ENCODE measurements around the gene VGLL3. TPM values are rescaled to one million over a fixed set of nuclear protein-coding genes. Genes with fewer than 3 reads are reported as not detected.
A peak's percentile ranks its signal among the peaks of the same experiment; 100 is the strongest.
"Not testable (repeated sequence)": the region's sequence is repeated elsewhere in the genome, so short reads cannot be mapped to it uniquely, and the experiment has no call there.

Gene VGLL3, protein sequence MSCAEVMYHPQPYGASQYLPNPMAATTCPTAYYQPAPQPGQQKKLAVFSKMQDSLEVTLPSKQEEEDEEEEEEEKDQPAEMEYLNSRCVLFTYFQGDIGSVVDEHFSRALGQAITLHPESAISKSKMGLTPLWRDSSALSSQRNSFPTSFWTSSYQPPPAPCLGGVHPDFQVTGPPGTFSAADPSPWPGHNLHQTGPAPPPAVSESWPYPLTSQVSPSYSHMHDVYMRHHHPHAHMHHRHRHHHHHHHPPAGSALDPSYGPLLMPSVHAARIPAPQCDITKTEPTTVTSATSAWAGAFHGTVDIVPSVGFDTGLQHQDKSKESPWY
- not detected for total RNA-seq

DNA sequence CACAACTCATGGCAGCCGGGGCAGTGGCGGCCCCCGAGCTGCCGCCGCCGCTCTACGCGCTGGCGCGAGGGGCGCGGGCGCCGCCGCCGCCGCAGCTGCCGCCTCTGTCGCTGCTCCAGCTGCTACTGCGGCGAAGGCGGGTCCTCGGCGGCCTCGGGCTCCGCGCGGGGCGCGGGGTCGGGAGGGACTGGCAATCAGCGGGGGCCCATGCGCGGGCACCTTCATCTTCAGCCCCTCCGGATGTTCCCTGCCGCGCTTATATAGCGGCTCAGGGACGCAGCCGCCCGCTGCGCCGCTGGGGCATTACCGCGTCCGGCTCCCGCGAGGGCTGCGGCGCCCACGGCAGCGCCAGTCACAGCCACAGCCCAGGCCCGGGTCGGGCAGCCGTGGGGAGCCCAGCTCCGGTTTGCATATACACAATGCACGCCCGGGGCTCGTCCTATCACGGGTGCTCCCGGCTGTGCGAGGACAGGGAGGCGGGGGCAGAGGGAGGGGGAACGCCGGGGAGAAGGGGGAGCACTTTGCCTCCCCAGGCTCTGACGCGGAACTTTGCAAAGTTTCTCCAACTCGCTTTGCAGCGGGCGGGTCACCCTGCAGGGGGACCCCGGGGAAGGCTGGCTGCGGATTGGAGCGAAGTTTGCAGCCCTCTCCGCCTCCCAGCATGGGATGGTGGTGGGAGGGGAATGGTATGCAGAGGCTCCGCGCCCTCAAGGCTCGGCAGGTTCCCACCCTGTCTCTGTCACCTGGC lies at the start of gene VGLL3:
Gene VGLL3, minus strand, starts transcription at position 416 of the 748 bp plus-strand sequence. Its CDS starts 406 bp downstream, at position 10.
- peak within 1 kb of the TSS in 1 of 2 donors; percentile 47 for H3K4me3 Mint-ChIP-seq
- DNase-seq (peak; percentile 8 to 13), ATAC-seq (replicated peaks in 1 of 2) (peak; percentile 75 to 86)
- H3K27ac Mint-ChIP-seq, result no peak within 1 kb of the TSS
- peaks cover 43% of the 10 kb centered on the region for H3K27me3 Mint-ChIP-seq (ENCODE audit: low read depth)
- no peaks in the 10 kb centered on the region for H3K36me3 Mint-ChIP-seq (ENCODE audit: insufficient read depth in 2 of 2)
- peaks cover 0 to 3% of the 10 kb centered on the region in 2 donors for H3K9me3 Mint-ChIP-seq
- no peaks in the 10 kb centered on the region for H3K4me1 Mint-ChIP-seq (ENCODE audit: low read depth)

DNA sequence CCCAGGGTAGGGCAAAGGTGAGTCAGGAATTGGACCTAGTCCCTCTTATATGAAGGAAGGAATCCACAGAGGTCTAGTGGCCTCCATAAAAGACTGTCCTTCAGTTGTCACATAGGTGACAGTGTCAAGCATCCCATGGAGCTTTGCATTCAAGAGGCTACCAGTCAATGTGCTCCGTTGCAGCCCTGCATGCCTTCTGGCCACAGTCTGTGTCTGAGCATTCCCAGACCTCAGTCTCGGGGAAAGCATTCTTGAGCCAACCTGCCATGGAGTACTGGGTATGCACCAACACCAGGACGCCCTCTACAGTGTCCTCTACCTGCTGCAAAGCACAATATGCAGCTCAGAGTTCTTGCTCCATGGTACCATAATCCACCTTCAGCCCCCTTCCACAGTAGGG lies 46.7 kb upstream of the VGLL3 start:
- ATAC-seq (replicated peaks in 1 of 2) (no peak), DNase-seq (no peak)
- peaks cover 2 to 5% of the 10 kb centered on the region in 2 donors for H3K9me3 Mint-ChIP-seq
- H3K4me1 Mint-ChIP-seq (ENCODE audit: low read depth), result no peaks in the 10 kb centered on the region
- H3K27me3 Mint-ChIP-seq (ENCODE audit: low read depth), result no peaks in the 10 kb centered on the region
- H3K27ac Mint-ChIP-seq, result no peak overlapping the region
- H3K4me3 Mint-ChIP-seq, result no peak overlapping the region
- H3K36me3 Mint-ChIP-seq (ENCODE audit: insufficient read depth in 2 of 2), result no peaks in the 10 kb centered on the region

DNA sequence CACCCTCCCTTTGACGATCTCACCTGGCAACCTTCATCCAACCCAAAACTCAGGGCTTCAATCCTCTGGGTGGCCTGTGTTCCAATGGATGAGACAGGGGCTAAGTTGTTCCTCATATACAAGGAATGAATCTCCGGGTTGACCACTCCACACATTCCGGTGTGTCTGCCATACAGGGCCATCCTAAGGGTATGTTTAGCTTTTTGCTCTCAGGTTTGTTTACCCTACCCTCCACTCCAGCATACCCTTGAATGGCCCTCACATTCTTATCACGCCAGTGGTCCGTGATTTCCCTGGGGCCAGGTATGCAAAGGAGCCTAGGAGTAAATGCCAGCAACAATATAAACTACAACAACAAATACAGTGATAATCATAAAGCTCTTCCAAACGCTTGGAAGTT lies 45.7 kb upstream of the VGLL3 start:
- Mint-ChIP-seq H3K4me1 (ENCODE audit: low read depth) (no peaks in the 10 kb centered on the region), H3K9me3 (peaks cover 2 to 5% of the 10 kb centered on the region in 2 donors), H3K27me3 (ENCODE audit: low read depth) (no peaks in the 10 kb centered on the region), H3K27ac (no peak overlapping the region), H3K4me3 (no peak overlapping the region), H3K36me3 (ENCODE audit: insufficient read depth in 2 of 2) (no peaks in the 10 kb centered on the region)
- no peak for ATAC-seq (replicated peaks in 1 of 2)
- DNase-seq, result no peak

DNA sequence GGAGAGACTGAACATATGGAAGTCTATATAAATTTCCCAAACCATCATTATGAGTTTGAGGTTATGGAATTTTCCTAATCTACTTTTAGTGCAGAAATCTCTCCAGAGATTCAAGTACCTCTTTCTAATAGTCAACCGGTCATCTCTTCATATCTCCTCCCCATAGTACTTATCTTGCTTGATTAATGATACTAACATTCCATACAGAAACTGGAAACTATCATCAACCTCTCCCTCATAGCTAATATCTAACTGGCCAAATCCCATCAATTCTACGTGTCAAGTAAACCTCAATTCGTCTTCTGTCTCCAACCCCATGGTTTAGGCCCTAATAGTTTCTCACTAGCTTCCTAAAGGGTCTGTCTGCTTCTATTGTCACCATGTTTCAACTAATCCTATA lies 44.4 kb upstream of the VGLL3 start:
- Mint-ChIP-seq H3K9me3 (peaks cover 2 to 4% of the 10 kb centered on the region in 2 donors), H3K27ac (no peak overlapping the region), H3K27me3 (ENCODE audit: low read depth) (no peaks in the 10 kb centered on the region), H3K36me3 (ENCODE audit: insufficient read depth in 2 of 2) (no peaks in the 10 kb centered on the region), H3K4me3 (no peak overlapping the region), H3K4me1 (ENCODE audit: low read depth) (no peaks in the 10 kb centered on the region)
- ATAC-seq (replicated peaks in 1 of 2) (no peak), DNase-seq (no peak)

DNA sequence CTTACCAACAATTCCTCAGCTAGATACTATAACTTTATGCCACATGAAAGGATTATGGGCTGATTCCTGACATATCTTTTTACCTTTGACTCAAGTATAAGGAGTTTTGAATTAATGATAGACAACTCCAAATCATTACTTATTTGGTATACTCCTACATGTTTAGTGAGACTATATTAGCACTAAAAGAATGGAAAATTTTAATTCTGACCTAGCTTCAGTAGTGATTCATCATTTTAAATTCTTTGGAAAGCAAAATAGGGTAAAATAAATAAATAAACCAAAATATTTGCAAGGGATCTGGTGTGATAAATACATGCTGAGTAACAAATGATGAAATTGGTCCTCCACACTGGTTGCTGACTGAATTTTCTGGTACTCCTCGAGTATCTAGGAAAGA lies 42.3 kb upstream of the VGLL3 start:
- Mint-ChIP-seq H3K27ac (no peak overlapping the region), H3K4me1 (ENCODE audit: low read depth) (no peaks in the 10 kb centered on the region)

DNA sequence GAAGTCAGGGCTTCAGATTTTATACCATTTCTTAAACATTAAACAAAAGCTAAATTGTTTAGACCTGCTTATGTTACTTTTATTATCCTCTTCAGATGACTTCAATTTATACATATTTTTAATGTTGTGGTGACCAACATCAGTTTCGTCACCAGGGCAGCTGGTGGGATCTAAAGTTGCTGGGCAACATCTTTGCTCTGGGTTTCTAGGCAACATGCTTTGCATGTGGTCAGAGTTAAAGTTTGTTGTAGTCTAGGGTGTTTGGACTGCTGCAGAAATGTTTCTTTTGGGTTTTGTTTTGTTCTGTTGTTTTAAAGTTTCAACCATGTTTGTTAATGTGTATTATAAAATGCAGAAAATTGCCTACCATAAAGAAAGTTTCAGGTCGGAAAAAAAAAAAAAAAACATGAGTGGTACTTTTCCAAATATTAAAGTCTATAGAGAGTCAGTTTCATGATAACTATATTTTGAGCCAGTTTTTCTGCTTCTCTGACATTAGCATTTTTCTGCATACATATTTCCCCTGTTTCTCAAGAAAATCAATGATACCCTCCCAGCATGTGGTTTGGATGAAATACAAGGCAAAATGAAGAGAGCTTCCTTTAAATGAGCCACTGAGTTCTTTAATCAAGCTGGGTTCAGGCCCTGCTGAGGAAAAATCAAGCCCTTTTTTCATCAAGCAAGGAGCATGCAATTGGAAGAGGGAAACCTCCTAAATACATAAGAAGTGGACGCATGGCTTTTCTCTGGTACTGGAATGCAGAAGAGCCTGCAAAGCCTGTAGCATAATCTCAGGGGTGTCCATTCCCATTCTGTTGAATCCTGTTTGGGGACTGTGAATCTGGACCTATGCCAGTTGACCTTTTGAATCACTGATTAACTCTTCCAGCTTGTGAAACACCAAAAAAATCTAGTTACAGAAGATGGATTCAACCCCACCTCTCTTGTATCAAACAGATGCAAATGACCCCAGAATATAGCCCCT lies 35.0 kb upstream of the VGLL3 start:
- H3K27ac Mint-ChIP-seq, result no peak overlapping the region
- H3K36me3 Mint-ChIP-seq (ENCODE audit: insufficient read depth in 2 of 2), result no peaks in the 10 kb centered on the region
- no peaks in the 10 kb centered on the region for H3K4me1 Mint-ChIP-seq (ENCODE audit: low read depth)
- H3K4me3 Mint-ChIP-seq, result no peak overlapping the region
- DNase-seq, result no peak
- peaks cover 6 to 7% of the 10 kb centered on the region in 2 donors for H3K9me3 Mint-ChIP-seq
- ATAC-seq (replicated peaks in 1 of 2), result no peak
- H3K27me3 Mint-ChIP-seq (ENCODE audit: low read depth), result no peaks in the 10 kb centered on the region

More for the DNA sequence above, 42.3 kb upstream of the VGLL3 start:
- Mint-ChIP-seq H3K27me3 (ENCODE audit: low read depth) (no peaks in the 10 kb centered on the region), H3K9me3 (peaks cover 2 to 4% of the 10 kb centered on the region in 2 donors), H3K36me3 (ENCODE audit: insufficient read depth in 2 of 2) (no peaks in the 10 kb centered on the region), H3K4me3 (no peak overlapping the region)
- ATAC-seq (replicated peaks in 1 of 2), result no peak
- DNase-seq, result no peak

DNA sequence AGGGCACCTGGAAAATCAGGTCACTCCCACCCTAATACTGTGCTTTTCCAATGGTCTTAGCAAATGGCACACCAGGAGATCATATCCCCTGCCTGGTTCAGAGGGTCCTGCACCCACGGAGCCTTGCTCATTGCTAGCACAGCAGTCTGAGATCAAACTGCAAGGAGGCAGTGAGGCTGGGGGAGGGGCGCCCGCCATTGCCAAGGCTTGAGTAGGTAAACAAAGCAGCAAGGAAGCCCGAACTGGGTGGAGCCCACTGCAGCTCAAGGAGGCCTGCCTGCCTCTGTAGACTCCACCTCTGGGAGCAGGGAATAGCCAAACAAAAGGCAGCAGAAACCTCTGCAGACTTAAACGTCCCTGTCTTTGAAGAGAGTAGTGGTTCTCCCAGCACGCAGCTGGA lies 26.4 kb upstream of the VGLL3 start:
- H3K4me1 Mint-ChIP-seq (ENCODE audit: low read depth); H3K27ac Mint-ChIP-seq; ATAC-seq (replicated peaks in 1 of 2); DNase-seq; H3K4me3 Mint-ChIP-seq; H3K36me3 Mint-ChIP-seq (ENCODE audit: insufficient read depth in 2 of 2); H3K9me3 Mint-ChIP-seq; H3K27me3 Mint-ChIP-seq (ENCODE audit: low read depth): not testable (repeated sequence)

DNA sequence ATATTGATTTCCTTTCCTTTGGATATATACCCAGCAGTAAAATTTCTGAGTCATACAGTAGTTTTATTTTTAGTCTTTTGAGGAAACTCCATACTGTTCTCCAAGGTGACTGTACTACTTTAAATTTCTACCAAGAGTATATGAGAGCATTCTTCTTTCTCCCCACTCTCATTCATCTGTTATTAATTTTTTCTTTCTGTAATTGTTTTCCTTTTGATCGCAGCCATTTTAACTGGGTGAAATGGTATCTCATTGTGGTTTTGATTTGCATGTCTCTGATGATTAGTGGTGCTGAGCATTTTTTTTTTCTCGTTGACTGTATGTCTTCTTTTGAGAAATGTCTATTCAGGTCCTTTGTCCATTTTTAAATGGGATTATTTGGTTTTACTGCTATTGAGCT lies 18.3 kb upstream of the VGLL3 start:
- H3K9me3 Mint-ChIP-seq, result peaks cover 4 to 7% of the 10 kb centered on the region in 2 donors
- no peak overlapping the region for H3K27ac Mint-ChIP-seq
- no peak overlapping the region for H3K4me3 Mint-ChIP-seq
- DNase-seq (no peak), ATAC-seq (replicated peaks in 1 of 2) (no peak)
- no peaks in the 10 kb centered on the region for H3K4me1 Mint-ChIP-seq (ENCODE audit: low read depth)
- H3K36me3 Mint-ChIP-seq (ENCODE audit: insufficient read depth in 2 of 2), result no peaks in the 10 kb centered on the region
- H3K27me3 Mint-ChIP-seq (ENCODE audit: low read depth), result no peaks in the 10 kb centered on the region

DNA sequence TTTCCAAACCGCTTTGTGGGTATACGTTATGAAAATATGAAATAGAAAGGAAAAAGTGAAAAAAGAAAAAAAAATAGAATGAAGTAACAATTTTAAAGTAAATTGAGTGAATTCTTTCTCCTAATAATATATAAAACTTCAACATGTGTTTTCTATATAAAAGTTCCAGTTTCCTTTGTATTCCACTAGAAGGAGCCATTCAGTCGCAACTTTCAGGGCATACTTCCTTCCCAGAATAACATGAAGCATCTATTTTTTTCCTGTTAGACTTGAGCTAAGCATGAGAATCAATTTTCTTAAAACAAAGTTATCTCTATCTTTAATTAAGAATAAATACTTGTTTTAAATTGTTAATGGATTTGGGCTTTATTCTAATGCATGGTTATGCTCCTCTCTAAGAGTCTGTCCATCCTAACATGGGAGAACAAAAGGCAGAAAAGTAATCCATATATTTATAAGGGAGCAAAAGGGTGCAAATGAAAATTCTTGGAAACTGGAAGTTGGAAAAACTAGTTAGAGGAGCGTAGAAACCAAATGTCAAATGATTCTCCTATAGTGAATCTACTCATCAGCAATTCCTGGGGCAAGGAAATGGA lies 16.0 kb upstream of the VGLL3 start:
- H3K27me3 Mint-ChIP-seq (ENCODE audit: low read depth), result no peaks in the 10 kb centered on the region
- no peaks in the 10 kb centered on the region for H3K4me1 Mint-ChIP-seq (ENCODE audit: low read depth)
- no peak overlapping the region for H3K27ac Mint-ChIP-seq
- H3K4me3 Mint-ChIP-seq, result no peak overlapping the region
- DNase-seq (no peak), ATAC-seq (replicated peaks in 1 of 2) (no peak)
- H3K9me3 Mint-ChIP-seq, result peaks cover 2 to 5% of the 10 kb centered on the region in 2 donors
- no peaks in the 10 kb centered on the region for H3K36me3 Mint-ChIP-seq (ENCODE audit: insufficient read depth in 2 of 2)

DNA sequence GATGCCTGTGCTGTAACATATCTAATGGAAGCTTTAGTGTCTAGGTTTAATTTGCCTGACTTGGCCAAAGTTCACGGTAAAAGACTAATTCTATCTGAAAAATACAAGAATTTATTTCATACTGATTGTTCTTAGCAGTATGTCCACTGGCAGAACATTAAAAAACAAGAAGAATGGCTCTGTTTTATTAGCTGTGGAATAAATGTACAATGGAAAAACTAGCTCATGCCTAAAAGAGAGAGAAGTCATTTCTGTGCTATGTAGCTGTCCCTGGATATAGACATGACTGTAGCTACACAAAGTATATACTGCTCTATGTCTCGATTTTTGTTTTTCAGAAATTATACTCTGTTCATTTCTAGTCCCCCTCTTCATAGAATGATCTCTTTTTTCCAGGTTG lies 13.9 kb upstream of the VGLL3 start:
- H3K4me3 Mint-ChIP-seq, result no peak overlapping the region
- DNase-seq (no peak), ATAC-seq (replicated peaks in 1 of 2) (no peak)
- no peaks in the 10 kb centered on the region for H3K27me3 Mint-ChIP-seq (ENCODE audit: low read depth)
- H3K27ac Mint-ChIP-seq, result no peak overlapping the region
- no peaks in the 10 kb centered on the region for H3K4me1 Mint-ChIP-seq (ENCODE audit: low read depth)
- peaks cover 2 to 5% of the 10 kb centered on the region in 2 donors for H3K9me3 Mint-ChIP-seq
- no peaks in the 10 kb centered on the region for H3K36me3 Mint-ChIP-seq (ENCODE audit: insufficient read depth in 2 of 2)

DNA sequence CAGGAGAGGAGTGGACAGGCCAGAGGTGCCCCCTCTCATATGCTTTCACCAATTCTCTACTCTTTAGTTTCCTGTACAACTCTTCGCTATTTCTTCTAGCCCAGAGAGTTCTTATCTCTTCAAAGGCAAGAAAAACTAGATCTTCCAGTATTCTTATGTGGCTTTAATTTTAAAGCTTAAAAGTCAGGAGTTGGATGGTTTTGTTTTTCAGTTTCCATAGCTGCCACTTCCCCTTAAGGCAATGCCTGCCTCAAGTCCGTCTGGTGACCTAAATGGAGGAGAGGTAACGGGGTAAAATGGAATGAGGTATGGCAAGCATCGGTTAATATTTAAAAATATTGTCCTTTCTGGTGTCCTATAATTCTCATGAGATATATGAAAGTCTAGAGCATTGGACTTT lies 11.4 kb upstream of the VGLL3 start:
- DNase-seq, result no peak
- Mint-ChIP-seq H3K36me3 (ENCODE audit: insufficient read depth in 2 of 2) (no peaks in the 10 kb centered on the region), H3K9me3 (peaks cover 0 to 2% of the 10 kb centered on the region in 2 donors), H3K4me3 (no peak overlapping the region), H3K27me3 (ENCODE audit: low read depth) (no peaks in the 10 kb centered on the region), H3K27ac (no peak overlapping the region), H3K4me1 (ENCODE audit: low read depth) (no peaks in the 10 kb centered on the region)
- no peak for ATAC-seq (replicated peaks in 1 of 2)

DNA sequence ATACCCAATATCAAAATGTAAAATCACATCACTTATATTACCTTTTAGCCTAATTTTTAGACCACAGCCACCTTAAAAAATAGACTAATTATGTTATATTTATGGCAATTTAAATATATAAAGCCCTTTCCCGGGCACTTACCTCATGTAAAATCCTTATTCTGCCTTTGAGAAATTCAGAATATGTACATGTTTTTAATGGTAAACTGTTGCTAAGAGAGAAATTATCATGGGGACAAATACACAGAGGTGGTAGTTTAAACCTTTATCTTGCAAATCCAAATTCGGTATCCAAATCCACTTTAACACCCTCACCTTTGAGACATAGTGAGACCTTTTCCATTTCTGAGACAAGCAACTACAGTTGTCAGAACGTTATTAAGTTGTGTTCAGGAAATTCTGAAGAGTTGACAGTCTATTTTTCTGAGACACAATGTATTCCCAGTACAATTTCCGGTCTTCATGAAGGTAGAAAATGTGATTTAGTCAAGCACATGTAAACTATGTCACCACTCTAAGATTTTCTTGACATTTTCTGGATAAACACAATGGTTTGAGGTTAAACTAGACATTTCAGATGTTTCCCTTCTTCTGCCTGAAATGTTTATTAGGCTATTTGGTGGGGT lies 10.6 kb upstream of the VGLL3 start:
- no peak overlapping the region for H3K27ac Mint-ChIP-seq
- no peaks in the 10 kb centered on the region for H3K27me3 Mint-ChIP-seq (ENCODE audit: low read depth)
- peaks cover 2% of the 10 kb centered on the region in 2 donors for H3K9me3 Mint-ChIP-seq
- no peak overlapping the region for H3K4me3 Mint-ChIP-seq
- DNase-seq, result no peak
- H3K4me1 Mint-ChIP-seq (ENCODE audit: low read depth), result no peaks in the 10 kb centered on the region
- no peaks in the 10 kb centered on the region for H3K36me3 Mint-ChIP-seq (ENCODE audit: insufficient read depth in 2 of 2)
- ATAC-seq (replicated peaks in 1 of 2), result no peak
